Urothelium cell line (cell line): ENCODE data around the gene IQGAP2.

Source experiments
- DNase-seq: peaks from one replicate; pipeline ENCODE4 v3.0.0; 2011; ENCODE audit warnings: low spot score, mixed read lengths
- FAIRE-seq: peaks from 2 replicates; lab custom pipeline; 2011; peaks lifted over from hg19 to GRCh38; lab: Jason Lieb, UNC

Gene IQGAP2

DNA sequence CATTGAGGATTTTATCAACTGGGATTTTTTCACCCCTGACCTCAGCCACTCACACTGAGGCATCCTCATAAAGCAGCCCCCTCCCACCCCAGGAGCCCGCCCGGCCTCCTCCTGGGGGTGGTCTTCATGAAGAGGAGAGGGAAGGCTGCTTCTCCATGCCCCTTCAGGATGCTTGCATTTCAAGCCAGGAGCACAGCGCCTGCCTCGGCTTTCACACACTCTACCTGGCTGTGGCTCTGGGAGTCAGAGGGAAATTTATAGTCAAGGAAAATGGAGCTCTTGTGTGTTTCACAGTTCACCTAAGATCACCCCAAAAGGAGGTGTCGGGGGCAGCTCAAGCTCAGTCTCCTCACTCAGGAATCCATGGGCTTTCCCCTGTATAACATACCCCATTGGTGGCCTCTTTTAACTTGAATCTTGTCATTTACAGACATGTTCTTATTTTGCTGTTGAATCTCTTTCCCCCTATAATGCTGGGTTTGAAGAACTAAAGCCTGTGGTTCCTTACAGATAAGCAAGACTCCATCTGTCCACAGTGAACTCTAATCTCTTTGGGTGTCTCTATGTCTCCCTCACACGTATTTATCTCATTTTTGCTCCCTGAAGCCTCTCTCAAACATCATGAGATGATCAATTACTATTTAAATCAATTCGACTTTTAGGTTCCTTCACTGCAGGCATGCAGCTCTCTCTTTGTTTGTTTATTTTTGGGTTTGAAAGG lies 22.6 kb upstream of the IQGAP2 start:
- no peak for DNase-seq
- FAIRE-seq, result no peak

DNA sequence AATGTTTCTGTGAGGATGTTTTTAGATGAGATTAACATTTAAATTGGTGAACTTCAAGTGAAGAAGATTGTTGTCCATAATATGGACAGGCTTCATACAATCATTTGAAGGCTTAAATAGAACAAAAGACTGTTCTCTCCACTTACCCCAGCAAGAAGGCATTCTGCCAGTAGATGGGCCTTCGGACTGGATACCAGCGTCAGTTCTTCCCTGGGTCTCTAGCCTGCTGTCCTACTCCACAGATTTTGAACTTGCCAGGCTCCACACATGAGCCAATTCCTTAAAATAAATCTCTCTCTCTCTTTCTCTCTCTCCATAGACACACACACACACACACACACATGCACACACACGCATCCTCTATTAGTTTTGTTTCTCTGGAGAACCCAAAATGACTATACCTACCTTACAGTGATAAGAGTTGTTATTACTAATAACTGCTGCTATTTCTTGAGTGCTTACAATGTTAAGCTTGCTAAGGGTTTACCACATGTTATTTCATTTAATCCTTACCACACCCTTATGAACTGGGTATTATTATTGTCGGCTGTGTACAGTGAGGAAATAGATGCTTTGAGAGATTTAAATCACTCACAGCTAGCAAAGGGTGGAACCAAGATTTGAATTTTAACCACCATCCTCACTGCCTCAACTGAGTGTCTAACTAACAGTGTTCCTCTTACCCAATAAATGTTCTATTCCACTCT lies 19.8 kb upstream of the IQGAP2 start:
- DNase-seq (no peak), FAIRE-seq (no peak)

DNA sequence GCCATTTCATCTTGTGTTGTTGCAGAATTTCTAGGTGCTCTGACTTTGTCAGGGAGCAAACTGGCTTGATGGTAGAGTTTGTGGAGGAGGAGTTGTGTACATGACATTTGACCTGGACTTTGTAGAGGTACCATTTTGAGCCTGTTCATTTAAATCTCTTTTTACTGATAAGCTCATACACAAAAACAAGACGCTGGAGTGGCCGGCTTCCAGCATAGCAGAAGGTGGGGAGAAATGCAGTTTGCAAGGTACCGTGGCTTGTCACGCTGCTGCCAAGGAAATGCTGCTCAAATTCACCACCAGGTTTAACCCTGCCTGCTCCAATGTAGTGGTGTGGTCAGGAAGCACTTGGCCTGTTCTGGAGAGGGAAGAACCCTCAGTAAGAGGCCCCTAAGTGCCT lies 18.9 kb upstream of the IQGAP2 start:
- FAIRE-seq, result no peak

DNA sequence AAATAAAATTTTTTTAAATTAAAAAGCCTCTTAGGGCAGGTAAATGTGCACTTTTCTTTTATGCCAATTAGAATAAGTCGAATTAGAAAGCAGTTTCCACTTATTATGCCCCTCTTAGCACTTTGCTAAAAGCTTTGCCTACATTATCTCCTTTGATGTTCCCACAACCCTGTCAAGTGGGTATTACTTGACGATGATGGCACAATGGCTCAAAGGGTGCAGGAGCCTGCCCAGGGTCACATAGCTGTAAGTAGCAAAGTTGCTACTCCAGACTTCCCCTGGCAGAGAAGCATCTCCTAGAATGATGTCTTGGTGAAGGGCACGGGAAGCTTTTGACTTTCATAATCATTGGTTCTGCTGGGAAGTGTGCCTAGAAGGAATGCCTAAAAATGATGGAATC lies 18.4 kb upstream of the IQGAP2 start:
- FAIRE-seq, result no peak
- no peak for DNase-seq

More for the DNA sequence above, 18.9 kb upstream of the IQGAP2 start:
- DNase-seq, result no peak

DNA sequence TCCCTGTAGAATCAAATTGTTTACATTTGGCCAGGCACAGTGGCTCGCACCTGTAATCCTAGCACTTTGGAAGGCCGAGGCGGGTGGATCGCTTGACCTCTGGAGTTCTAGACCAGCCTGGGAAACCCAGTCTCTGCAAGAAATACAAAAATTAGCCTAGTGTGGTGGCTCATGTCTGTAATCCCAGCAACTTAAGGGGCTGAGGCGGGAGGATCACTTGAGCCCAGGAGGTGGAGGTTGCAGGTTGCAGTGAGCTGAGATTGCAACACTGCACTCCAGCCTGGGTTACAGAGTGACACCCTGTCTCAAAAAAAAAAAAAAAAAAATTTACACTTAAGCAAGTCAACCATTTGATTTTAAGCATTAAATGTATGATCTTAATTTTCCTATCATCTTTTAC lies 17.5 kb upstream of the IQGAP2 start:
- DNase-seq (no peak), FAIRE-seq (no peak)

DNA sequence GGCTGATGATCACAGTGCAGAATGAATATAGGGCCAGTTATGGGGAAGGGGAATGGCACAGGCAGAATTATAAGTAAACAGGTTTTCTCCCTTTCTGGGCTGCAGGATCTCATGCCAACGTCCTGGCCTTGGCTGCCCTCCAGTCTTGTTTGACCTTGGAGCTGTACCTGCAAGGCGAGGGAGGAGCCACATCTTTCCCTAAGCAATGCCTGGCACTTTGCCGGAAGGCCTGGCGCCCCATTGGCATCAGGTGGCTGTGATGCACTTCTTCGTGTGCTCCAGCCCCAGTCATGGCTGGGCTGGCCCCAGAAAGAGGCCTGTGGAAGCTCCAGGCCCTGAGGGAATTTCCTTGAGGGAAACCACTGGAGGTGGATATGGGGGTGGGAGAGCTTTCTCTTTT lies 16.7 kb upstream of the IQGAP2 start:
- FAIRE-seq, result no peak
- DNase-seq, result no peak

DNA sequence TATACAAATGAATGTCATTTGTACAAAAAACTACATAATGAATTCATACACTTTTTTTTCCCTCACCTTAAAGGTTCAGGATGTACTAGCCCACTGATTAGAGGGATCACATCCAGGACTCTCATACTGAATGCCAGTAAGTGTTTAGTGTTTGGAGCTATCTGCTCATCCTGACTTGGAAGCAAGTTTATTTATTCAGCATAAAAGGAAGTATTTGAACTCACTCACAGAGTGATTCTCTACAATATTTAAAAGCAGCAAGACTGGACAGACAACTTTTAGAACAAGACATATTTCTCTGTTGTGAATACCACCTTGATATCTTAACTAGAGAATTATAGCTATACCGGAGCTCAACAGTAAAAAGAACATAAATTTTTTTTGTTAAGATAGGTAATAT lies 14.8 kb upstream of the IQGAP2 start:
- no peak for FAIRE-seq
- no peak for DNase-seq

DNA sequence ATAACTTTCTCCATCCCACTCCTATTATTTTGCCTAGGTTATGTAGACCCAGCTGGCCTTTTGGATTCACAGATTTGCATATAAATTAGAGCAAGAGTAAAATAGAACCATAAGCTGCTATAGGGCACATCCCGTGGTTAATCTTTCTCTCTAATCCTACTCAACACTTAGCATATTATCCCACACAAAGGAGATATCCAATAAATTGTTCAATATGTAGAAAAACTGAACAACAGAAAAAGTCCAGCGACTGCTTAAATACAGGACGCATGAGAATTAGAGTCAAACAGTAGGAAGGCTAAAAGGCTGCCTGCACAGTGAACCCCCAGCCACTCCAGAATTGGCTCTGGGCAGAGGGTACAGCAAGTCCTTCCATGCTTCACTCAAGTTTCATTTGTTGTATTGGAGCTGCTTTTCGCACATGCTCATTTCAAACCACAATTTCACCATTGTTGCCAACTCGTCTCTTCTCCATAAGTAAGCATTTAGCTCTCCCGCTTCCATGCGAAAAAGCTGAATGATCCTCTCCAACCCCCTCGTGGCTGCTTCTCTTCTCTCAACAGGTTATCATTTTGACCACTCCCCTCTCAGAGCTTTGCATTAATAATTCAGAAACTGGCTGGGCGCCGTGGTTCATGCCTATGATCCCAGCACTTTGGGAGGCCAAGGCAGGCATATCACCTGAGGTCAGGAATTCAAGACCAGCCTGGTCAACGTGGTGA lies 14.1 kb upstream of the IQGAP2 start:
- FAIRE-seq (no peak), DNase-seq (no peak)

DNA sequence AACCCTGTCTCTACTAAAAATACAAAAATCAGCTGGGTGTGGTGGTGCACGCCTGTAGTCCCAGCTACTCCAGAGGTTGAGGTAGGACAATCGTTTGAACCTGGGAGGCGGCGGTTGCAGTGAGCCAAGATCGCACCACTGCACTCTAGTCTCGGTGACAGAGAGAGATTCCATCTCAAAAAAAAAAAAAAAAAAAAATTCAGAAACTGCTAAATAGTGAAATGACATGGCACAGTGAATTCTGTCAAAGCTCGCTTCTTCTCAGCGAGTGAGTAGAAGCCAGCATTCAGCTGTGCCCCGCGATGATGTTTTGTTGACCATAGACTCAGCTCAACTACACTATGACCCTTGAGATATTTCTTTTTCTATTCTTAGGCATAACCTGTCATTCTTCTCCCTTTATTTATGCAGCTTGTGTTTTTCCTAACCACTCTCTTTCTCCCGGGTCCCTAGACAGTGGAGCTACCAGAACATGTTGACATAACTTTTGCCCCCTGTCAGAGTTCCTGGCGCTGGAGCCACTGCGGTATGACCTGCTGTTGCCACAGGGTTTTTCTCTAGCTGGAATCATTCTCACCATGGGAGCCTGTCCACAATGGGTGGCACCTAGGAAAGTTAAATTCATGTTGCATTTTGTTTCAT lies 13.5 kb upstream of the IQGAP2 start:
- no peak for FAIRE-seq
- no peak for DNase-seq

DNA sequence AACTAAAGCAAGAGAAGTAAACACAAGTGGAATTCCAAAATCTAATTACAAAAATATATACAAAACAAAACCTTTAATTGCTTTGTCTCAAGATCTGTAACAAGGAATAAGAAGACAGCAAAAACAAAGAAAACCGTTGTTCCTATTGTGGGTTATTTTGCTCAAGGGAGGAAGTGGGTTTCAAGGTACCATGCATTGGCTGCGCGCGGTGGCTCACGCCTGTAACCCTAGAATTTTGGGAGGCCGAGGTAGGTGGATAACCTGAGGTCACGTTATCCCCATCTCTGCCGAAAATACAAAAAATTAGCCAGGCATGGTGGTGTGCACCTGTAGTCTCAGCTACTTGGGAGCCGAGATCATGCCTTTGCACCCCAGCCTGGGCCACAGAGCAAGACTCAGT lies 12.1 kb upstream of the IQGAP2 start:
- no peak for FAIRE-seq
- DNase-seq, result no peak

DNA sequence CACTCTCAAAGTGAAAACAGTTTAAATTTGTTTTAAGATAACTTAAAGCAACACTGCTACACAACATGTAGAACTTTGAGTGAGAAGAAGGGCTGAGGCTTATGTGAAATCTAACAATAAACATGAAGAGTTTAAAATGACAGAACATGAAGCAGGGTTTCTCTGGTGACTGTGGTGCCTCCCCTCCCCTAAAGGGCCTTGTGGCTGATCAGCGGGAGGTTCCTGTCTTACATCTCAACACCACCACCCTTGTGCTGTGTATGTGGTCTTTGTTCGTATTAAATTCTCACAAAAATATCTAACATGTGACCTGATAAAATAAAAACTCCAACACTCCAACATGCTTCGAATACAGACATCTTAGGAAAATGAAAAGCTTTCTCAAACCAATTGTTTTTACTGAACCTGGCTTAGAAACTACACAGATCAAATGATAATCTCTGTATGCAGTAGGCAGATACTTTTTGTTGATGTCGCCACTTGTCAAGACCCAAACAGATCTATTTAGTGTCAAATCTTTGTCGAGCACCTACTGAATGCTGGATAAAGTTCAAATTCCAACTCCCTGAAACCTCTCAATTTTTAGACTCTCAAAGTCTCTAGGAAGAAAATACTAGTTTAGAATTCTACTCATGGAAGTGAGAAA lies 9.9 kb upstream of the IQGAP2 start:
- no peak for DNase-seq
- no peak for FAIRE-seq

DNA sequence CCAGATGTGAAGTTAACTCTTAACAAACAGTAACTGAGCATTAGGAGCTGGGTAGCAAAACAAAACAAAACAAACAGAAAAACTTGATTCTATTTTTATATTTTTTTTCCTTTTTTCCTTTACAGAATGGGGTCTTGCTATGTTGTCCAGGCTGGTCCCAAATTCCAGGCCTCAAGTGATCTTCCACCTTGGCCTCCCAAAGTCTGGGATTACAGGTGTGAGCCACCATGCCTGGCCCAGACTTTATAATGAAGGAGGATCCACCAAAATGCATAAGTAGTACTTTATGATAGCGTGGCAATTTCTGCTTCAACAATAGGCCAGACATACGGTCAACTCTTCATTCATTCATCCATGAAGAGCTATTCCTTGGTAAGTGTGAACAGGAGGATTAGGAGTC lies 5.9 kb upstream of the IQGAP2 start:
- no peak for DNase-seq
- FAIRE-seq, result no peak

DNA sequence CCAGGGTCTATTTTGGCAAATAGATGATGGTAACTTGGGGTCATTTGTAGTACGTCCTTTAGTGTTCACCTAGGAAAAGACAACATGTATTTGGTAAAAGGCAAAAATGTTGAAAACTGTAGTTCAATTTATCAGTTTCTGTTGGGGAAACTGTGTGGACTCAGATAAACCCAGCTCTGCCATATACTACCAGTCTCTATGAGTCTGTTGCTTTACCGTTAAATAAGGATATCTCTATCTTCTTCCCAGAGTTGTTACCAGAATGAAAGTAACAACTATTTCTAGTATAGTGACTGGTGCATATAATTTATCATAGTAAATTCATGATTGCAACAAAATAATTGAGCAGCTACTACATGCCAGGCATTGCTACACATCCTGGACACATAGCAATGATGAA lies 3.8 kb upstream of the IQGAP2 start:
- no peak for FAIRE-seq
- no peak for DNase-seq

DNA sequence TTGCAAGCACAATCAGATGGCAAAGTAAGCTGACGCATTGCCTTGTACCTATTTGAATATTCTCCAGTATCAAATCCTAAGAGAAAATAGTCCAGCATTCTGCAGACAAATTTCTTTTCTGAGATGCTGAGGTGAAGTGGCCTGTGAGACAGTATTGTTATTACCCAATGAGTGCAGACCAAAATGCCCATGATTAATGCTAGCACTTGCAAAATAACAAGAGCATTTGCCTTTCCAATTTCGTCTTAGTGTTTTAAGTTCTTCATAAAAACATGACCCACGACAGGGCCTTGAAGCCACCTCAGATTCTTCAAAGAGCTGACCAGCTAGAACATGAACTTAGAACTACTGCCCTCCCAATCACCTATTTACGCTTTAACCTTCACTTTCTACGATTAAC lies 2.6 kb upstream of the IQGAP2 start:
- FAIRE-seq (no peak), DNase-seq (no peak)

DNA sequence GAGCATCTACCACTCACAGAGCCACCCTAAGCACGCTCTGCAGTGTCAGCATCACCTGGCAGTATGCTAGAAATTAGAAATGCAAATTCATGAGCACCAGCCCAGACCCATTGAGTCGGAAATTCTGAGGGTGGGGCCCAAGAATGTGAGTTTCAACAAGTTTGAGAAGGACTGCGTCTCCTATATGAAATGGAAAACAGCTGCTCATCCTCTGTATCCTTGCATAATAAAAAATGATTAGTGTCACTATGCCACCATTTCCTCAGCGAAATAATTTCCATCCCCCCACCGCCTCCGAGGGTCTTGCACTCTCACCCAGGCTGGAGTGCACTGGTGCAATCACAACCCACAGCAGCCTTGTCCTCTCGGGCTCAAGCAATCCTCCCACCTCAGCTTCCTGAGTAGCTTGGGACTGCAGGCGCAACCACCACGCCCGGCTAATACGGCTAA lies 1.3 kb upstream of the IQGAP2 start:
- FAIRE-seq, result no peak
- DNase-seq, result no peak

DNA sequence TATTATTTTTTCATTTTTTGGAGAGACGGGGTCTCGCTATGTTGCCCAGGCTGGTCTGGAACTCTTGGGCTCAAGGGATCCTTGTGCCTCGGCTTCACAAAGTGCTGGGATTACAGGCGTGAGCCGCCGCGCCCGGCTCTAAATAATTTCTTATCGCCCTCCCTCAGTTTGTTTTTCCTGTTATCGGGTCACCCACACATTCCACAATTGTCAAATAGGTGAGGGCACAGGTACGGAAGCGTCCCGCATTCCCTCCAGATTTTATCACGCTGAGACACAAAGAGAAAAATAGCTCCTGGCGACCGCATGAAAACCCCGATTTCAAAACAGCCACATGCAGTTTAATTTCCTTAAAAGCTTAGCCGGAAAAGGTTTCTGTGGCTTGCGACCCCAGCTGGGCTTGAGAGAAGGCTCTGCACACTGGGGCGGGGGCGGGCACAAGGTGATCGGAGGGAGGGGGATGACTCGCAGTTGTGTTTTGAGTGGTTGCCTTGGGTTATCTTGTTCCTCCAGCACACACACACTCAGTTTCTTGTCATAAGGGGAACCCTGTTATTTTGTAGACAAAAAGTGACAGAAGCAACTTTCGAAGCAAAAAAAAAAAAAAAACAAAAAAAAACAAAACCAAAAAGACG lies 717 bp upstream of the IQGAP2 start:
- peak; percentile 29 for DNase-seq
- no peak for FAIRE-seq

DNA sequence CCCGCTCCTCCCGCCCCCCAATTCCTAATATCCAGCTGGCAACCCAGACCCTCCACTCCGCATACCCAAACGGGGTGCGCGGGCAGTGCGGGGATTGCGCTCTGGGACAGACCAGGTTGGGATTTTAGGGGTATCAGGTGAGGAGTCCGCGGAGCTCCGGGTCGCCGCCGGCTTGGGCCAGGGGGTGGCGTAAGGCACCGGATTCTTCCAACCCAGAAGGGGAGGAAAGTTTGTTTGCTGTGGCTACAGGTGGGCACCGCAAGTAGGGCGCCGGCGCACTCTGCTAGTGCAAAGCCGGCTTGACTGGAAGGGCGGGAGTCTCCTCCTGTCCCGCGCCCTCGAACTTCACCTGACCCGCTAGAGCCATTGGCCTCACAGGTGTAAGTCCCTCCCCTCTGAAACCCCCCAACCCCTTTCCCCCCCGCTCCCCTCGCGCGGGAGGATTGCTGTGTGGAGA lies 709 bp downstream of the IQGAP2 start:
- no peak for FAIRE-seq
- DNase-seq, result no peak

DNA sequence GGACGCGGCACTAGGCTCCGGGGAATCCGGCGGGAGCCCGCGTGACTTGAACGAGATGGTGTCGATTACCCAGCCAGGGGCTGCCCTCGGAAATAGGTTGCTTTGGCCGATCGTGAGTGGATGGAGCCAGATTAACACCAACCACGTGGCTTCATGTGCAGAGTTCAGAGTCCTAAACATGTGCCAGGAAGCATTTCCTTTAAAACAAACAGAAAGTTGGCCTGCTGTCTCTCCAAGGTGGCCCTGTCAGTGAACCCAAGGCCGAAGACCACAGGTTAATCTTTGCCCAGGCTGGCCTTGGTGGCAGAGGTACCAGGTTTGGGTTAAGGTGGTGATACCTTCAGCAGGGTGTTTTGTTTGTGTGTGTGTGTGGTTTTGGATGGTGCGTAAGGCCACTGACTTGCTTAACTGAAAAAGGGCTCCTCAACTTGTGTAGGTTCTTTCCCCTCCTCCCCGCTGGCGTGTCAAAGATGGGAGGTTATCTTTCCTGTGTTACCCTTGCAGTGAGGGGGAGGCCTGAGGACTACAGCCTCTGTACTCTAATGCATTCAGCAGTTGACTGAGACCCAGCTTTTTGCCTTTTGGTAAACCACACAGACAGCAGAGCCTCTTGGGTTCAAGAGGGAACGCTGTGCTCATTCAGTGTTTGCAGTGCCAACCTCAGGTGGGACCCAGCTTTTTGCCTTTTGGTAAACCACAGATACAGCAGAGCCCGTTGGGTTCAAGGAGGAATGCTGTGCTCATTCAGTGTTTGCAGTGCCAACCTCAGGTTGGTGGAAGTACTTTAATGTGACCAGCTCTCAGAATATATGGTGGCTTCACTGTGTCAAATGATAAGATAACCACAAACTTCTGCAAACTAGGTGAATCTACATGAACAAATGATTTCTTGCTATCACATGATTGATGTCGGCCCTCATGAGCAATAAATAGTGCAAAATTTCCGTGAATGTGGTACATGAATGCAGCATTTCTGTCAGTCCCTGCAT lies 1.4 kb downstream of the IQGAP2 start:
- DNase-seq (no peak), FAIRE-seq (no peak)

DNA sequence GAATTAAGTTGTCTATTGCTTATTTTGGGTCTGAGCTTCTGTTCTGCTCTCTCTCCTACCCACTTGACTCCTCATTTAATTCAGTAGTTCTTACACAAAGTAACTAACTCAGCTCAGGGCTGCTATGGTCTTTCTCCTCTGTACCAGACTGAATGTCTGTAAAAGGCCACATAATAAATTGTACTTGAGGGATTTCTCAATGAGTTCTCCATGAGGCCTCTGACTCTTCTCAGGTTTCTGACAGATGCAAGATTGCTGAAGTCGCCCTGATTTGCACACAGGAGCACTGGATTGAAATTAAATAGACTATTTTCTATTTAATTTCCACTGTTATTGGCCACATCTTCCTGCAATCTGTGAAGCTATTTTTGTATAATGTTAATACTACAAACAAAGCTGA lies 2.9 kb downstream of the IQGAP2 start:
- DNase-seq (no peak), FAIRE-seq (no peak)
